ENCODE measurements around the gene SFSWAP.

- TF ChIP-seq SNAI1 (CRISPR knock-in tag; IDR thresholded peaks at IDR 0.05; ENCODE audit: borderline replicate concordance) = no peak
- no peak for TF ChIP-seq PAWR (CRISPR knock-in tag; IDR thresholded peaks at IDR 0.05; ENCODE audit: borderline replicate concordance)
- TF ChIP-seq EP300 (IDR thresholded peaks at IDR 0.05; ENCODE audit: low read depth in 2 of 2, low read length in 2 of 2) = no peak
- no peak for TF ChIP-seq EP300 (CRISPR knock-in tag; IDR thresholded peaks at IDR 0.05; ENCODE audit: borderline replicate concordance)
- no peak for TF ChIP-seq NCOA2 (CRISPR knock-in tag; IDR thresholded peaks at IDR 0.05)
- no peak for TF ChIP-seq CHCHD3 (CRISPR knock-in tag; IDR thresholded peaks at IDR 0.05)
- no peak for TF ChIP-seq MYNN (CRISPR knock-in tag; IDR thresholded peaks at IDR 0.05; ENCODE audit: low read depth)
- TF ChIP-seq ZFX (CRISPR knock-in tag; IDR thresholded peaks at IDR 0.05; ENCODE audit: low read depth) = no peak
- no peak for TF ChIP-seq POLR2A (IDR thresholded peaks at IDR 0.05; ENCODE audit: insufficient read depth in 1 of 2, low read depth in 2 of 2, low read length in 2 of 2)
- TF ChIP-seq CTCF (CRISPR knock-in tag; IDR thresholded peaks at IDR 0.05) = no peak
- TF ChIP-seq REST (IDR thresholded peaks at IDR 0.05; ENCODE audit: borderline replicate concordance in 1 of 2, low read depth in 1 of 2, low read length in 2 of 2) = no peak
Measured at GRCh38 chr12:131774576-131775391, 63.9 kb downstream of the SFSWAP start.
